HG02981 (cell line): Measurements from ENCODE around the gene RFPL2.
"Not testable (repeated sequence)": the region's sequence is repeated elsewhere in the genome, so short reads cannot be mapped to it uniquely, and the experiment has no call there.

ENCODE experiments used
- ATAC-seq: cut with Tn5 transposase; IDR thresholded peaks from one replicate; pipeline ENCODE4 v1.9.1; 2021; ENCODE audit warnings: mild to moderate bottlenecking, moderate library complexity; ENCODE audit not compliant: unreplicated experiment

The RFPL2 gene

DNA sequence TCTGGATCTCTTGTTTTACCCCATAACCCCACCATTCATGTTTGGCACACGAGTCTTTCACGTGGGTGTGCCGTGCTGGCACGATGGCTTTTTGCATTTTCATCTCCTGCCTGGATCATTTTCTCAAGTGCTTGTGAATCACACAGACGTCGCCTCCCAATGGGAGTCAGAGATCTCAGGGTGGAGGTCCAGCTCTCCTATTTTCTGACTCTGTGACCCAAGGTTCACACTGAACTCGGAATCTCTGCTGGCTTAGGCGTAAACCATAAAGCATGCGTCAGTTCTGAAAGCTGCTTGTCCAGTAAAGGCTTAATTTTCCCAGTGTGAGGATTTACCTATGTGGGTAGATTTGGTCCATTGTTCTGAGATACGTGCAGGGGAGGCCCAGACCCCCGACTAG is 29.8 kb downstream of the RFPL2 start:
- ATAC-seq: no peak

DNA sequence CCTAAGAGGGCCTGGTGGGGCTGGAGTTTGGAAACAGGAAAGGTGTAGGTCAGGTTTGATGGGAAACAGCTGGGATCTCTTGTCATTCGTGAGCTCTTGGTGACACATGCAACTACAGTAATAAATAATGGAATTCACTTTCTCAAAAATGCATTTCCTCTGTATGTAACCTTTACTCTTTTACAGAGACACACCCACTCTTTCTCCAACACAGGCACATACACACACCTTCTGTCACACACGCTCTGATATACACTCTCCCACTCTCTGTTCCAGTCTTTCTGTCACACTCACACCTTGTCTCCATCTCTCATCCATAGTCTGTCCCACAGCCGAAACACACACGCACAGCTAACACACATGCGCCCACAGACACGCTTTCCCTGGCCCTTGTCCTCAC is 39.2 kb downstream of the RFPL2 start:
- no peak for ATAC-seq

DNA sequence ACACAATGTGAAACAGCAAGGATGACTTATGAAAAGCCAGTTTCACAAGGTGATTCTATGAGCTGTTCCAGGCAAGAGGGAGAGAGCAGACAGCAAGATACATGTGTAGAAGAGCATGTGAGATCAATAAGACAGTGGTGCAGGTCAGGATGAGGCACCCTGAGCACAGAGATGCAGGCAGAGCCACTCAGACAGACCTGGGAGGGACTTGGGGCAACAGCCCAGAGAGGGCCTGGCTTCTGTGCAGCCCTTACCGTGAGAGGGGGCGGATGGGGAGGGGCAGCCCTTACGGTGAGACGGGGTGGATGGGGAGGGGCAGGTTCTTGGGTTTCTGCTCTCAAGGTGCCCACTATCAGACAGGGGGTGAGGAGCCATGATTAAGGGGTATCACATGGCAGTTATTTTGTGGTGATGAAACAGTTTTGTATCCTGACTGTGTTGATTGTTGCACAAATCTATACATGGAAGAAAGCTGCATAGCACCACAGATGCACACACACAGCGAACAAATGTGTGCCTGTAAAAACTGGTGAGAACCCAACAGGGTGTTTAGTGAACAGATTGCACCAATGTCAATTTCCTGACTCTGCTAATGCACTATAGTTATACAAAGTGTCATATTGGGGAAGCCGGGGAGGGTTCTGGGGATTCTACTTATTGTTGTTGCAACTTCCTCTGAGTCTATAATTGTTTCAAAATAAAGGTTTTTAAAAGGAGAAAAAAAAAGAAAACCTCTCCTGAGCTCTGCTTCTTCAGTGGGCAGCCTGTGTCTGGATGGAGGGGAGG is 40.6 kb downstream of the RFPL2 start:
- ATAC-seq: no peak

DNA sequence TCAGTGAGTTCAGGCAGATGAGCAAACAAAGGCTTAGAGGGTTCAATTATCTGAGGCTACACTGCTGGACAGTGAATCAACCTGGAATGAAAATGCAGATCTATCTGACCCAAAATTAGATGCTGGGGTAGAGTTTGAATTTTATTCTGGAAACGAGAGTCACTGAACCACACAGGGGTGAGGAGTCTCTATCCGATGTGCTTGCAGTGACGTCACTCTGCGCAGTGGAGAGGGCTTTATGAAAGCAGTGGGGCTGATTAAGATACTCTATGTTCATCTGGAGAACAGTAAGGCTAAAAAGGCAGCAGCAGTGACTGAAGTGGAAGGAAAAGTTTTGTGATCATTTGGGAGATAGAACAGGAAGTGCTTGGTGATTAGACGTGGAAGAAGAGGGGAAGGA is 44.5 kb downstream of the RFPL2 start:
- not testable (repeated sequence) for ATAC-seq

DNA sequence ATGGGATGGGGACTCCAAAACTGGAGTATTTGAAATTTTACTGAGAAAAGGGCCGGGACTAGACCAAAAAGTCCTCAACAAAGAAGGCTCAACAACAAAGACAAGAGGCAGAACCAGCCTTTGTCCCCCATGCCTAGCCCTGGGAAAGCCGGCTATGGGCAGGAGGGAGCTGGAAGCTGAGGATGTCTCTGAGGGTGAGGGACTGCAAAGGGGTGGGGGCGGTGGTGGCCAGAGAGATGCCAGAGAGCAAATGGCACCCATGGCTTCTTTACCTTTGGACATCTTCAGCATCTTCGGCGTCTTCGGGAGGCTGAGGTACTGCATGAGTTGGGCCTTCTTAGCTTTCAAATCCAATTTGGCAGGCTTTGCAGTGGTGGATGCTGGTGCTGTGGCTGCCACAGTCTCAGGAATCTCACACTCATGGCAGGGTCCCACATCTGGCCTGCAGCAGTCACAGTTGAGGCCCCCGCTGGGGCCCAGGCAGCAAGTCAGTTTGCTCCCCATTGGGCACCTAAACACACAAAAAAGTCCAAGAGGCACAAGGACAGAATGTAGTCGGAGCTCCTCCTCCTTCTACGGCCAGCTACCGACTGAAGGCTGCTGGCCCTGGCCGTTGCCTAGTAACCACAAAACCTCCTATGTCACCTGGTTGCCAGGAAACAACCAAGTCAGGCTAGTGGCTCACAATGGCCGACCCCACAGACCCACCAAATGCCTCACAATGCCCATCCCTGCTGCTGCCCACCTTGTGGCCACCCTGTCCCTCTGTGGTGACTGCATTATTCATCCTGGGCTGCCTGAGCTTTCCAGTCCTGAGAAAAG is 46.0 kb downstream of the RFPL2 start, which contains the start of gene C22orf42:
Gene C22orf42 (minus strand): TSS at position 592 of the 822 bp plus-strand sequence. CDS start 88 bp downstream, at position 504.
- no peak for ATAC-seq

DNA sequence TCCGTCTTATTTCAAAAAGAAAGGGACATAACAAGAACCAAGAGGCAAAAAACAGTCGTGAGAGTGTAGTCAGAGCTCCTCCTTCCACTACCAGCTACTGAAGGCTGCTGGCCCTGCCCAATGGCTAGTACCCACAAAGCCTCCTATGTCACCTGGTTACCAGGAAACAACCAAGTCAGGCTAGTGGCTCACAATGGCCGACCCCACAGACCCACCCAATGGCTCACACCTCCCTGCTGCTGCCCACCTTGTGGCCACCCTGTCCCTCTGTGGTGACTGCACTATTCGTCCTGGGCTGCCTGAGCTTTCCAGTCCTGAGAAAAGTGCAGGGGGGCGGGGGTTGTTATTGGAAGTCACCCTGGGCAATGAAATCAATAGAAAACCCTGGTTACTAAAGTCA is 47.2 kb downstream of the RFPL2 start:
- not testable (repeated sequence) for ATAC-seq

DNA sequence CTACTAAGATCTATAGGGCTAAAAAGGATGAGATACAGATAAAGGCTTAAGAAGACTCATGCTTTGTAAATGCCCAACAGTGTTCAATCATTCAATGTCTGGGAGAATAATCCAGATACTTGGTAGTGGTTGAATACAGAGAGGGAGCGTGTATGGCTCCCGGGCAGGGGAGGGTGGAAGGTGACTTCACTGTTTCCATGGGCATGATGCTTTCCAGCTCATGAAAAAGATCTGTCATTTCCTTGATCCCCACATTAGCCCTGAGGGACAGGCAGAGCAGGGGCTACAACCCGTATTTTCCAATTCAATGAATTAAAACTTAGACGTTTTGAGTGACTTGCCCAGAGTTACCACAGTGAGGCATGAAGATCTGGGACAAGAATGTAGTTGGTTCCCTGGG is 50.1 kb downstream of the RFPL2 start:
- not testable (repeated sequence) for ATAC-seq

DNA sequence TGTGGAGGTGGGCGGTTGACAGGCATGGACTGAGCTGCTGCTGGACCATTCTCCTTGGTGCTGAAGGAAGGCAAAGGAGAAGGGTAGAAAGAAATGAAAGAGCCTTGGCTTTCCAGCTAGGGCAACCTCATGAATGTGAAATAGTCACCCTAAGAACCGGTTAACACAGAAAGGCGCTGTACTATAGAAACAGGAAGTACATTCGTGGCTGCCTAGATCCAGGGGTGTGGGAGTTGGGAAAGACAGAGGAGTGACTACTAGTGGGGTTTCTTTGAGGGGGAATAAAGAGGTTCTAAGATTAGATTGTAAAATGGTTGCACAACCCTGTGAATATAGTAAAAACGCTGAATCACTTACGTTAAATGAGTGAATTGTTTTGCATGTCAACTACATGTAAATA is 53.2 kb downstream of the RFPL2 start:
- not testable (repeated sequence) for ATAC-seq

DNA sequence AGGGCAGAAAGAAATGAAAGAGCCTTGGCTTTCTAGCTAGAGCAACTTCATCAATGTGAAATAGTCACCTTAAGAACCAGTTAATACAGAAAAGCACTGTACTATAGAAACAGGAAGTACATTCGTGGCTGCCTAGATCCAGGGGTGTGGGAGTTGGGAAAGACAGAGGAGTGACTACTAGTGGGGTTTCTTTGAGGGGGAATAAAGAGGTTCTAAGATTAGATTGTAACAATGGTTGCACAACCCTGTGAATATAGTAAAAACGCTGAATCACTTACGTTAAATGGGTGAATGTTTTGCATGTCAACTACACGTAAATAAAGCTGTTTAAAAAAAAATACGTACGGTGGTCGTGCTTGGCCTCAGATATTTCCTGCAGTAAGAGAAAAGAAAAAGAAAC is 54.2 kb downstream of the RFPL2 start:
- not testable (repeated sequence) for ATAC-seq

DNA sequence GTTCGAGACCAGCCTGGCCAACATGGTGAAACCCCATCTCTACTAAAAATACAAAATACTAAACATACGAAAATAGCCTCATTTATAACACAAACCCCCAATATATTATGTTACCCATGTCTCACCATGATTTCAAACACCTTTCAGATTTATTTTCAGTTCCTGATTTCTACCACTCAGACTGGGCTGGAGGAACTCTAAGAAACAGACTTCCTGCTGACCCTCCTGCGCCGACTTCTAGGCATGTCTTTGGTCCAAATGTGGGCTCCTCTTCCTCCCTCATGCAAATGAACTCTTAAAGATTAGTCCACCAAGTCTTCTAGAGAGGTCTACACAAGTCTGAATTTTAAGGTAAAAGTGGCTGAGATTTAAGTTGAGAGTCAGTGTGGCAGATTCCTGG is 56.5 kb downstream of the RFPL2 start:
- ATAC-seq: not testable (repeated sequence)

DNA sequence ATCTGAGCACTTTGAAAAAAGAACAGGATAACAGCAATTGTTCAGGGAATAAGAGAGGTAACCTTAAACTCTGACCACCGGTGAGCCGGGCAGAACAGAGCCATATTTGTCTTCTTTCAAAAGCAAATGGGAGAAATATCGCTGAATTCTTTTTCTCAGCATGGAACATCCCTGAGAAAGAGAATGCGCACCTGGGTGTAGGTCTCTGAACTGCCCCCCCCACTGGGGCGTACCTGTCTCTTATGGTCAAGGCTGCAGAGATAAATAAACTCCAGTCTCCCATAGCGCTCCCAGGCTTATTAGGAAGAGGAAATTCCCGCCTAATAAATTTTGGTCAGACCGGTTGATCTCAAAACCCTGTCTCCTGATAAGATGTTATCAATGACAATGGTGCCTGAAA is 57.7 kb downstream of the RFPL2 start:
- ATAC-seq: not testable (repeated sequence)

DNA sequence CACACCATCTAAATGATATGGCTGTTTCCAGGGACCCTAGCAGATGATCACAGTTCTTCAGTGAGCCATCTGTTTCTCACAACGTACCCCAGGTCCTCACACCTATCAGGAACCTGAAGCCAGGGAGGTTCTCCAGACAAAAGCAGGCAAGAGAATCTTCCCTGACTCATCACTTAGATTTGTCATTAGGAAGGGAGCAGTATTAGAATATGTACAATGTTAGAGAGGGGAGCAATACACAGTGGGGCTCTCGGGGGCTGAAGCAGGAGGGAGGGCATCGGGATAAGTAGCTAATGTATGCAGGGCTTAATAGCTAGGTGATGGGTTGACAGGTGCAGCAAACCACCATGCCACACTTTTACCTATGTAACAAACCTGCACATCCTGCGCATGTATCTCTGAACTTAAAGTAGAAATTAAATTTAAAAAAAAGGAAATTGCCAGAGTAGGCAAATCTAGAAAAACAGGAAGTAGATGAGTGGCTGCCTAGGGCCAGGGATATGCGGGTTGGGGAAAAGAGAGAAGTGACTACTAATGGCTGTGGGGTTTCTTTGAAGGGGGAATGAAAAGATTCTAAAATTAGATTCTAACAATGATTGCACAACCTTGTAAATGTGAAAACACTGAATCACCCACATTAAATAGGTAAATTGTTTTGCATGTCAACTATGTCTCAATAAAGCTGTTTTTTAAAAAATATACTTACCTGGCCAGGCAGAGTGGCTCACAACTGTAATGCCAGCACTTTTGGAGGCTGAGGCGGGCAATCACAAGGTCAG is 60.2 kb downstream of the RFPL2 start:
- no peak for ATAC-seq

DNA sequence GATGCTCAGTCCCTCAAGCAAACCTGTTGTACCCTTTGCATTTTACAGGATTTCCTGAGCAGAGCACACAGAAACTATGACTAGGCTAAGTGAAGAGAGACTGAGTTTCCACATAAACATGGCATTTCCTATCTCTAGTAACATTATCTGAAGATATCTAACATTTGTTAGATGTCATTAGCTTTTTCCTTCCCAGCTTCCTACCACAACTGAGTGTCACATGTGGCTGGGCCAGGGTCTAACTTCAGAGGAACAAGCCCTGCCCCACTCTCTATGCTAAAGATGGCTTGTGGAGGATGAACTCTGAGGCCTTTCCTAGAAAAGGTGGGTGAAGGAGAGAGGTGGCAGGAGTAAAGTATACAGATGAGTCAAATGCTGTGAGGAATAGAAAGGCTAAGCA is 62.3 kb downstream of the RFPL2 start:
- ATAC-seq: no peak

DNA sequence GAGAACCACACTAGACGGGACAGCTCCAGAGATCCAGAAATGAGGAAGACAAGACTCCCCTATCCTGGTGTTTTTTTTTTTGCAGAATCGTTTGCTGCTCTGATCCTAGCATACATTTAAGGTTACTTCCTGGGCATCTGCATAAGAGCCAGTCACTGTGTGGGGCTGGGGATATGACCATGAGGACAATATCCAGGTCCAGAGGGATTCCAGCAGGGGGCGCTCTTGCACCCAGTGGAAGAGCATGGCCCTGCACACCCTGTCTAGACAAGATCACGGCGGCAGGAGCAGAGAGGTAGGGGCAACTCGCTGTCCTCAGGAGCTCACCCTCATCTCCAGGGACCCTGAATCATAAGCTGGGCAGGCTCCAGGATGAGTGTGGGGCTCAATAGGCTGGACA is 64.2 kb downstream of the RFPL2 start:
- ATAC-seq: not testable (repeated sequence)
